Motor neuron (in vitro differentiated cells): ENCODE measurements around the gene MYBPC2. TPM values are rescaled to one million over a fixed set of nuclear protein-coding genes. Genes with fewer than 3 reads are reported as not detected.

Experiments
- ATAC-seq, 8 experiments: fragments of 200-7000 bp; cut with Tn5 transposase; replicated peaks in 6 of 8; 2 replicates each; pipeline ENCODE4 v1.8.0; 2021; ENCODE audit warnings: mild to moderate bottlenecking in 8 of 8, moderate library complexity in 8 of 8
- H3K27ac ChIP-seq, 2 donors: fragments of 250-450 bp; sonication (Bioruptor Pico); 2 replicates each; pipeline ENCODE4 v1.9.0; 2021; ENCODE audit warnings: antibody characterized with exemption in 2 of 2, mild to moderate bottlenecking in 2 of 2, moderate library complexity in 1 of 2
- H3K4me1 ChIP-seq, 2 donors: fragments of 250-450 bp; sonication (Bioruptor Pico); replicated peaks in 1 of 2; 2 replicates each; pipeline ENCODE4 v1.6.1; 2021; ENCODE audit warnings: antibody characterized with exemption in 2 of 2, mild to moderate bottlenecking in 2 of 2, moderate library complexity in 1 of 2
- H3K4me3 ChIP-seq, 5 donors: fragments of 250-450 bp; sonication (Bioruptor Pico); 2 replicates each; pipeline ENCODE4 v1.9.0; 2021; ENCODE audit warnings: antibody characterized with exemption in 5 of 5, mild to moderate bottlenecking in 5 of 5, moderate library complexity in 4 of 5
- WGBS, 10 experiments: fragments of 450-650 bp; shearing (Covaris generic); methylation state at CpG; one replicate each; pipeline ENCODE4 v1.0.0; 2022; 5-methylcytosine and 5-hydroxymethylcytosine counted together
- in situ Hi-C, 9 experiments: fragments of 400-800 bp; cut with MboI; loops; one replicate each; pipeline ENCODE4 v1.15.0; 2021; ENCODE audit warnings: low sequenced_read_pairs in 9 of 9, low pct_unique_long_range_greater_than_20kb in 2 of 9; ENCODE audit not compliant: unreplicated experiment in 9 of 9
- total RNA-seq, 8 experiments: library from RNA; unstranded; fragments of 300-600 nt; gene quantifications; 2 replicates each; pipeline versions ENCODE4 v1.2.3 to v1.2.4, GENCODE V29; 2022

The MYBPC2 gene
- total RNA-seq, 8 experiments from 2014 or later = 0.04 to 0.27 (median 0.11) TPM; not detected in 4

DNA sequence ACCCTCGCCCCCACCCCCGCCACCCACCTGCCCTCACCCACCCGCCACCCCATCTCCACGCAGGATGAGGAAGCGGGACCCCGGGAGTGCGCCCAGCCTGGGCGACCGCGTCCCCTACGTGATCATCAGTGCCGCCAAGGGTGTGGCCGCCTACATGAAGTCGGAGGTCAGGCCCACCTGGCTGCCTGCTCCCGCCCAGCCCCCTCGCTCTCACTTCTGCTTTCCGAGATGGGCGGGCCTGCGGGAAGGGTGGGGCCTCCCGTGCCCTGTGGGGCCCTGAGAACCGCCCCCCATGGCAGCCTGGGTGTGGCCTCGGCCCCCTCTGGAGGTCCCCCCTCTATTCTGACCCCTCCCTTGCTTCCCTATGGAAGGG is 17.0 kb upstream of the MYBPC2 start:
- Histone ChIP-seq H3K4me3 (no peak overlapping the region), H3K27ac (no peak overlapping the region), H3K4me1 (peaks cover 0 to 6% of the 10 kb centered on the region in 2 donors)
- in situ Hi-C loops = no loop called here
- ATAC-seq = no peak
- WGBS, 10 experiments = no CpG with 5 or more reads among the region's 22 CpGs

GRCh38 chr19:50416034-50416977 is 16.4 kb upstream of the MYBPC2 start:
- Histone ChIP-seq H3K27ac (no peak overlapping the region), H3K4me1 (peaks cover 0 to 6% of the 10 kb centered on the region in 2 donors), H3K4me3 (no peak overlapping the region)
- 20% methylated on average over 1 of the region's 35 CpGs; no CpG with 5 or more reads in 9 of the 10 experiments for WGBS, 10 experiments
- ATAC-seq = peak in 1 of 8 experiments; percentile 5
- in situ Hi-C loops = no loop called here

DNA sequence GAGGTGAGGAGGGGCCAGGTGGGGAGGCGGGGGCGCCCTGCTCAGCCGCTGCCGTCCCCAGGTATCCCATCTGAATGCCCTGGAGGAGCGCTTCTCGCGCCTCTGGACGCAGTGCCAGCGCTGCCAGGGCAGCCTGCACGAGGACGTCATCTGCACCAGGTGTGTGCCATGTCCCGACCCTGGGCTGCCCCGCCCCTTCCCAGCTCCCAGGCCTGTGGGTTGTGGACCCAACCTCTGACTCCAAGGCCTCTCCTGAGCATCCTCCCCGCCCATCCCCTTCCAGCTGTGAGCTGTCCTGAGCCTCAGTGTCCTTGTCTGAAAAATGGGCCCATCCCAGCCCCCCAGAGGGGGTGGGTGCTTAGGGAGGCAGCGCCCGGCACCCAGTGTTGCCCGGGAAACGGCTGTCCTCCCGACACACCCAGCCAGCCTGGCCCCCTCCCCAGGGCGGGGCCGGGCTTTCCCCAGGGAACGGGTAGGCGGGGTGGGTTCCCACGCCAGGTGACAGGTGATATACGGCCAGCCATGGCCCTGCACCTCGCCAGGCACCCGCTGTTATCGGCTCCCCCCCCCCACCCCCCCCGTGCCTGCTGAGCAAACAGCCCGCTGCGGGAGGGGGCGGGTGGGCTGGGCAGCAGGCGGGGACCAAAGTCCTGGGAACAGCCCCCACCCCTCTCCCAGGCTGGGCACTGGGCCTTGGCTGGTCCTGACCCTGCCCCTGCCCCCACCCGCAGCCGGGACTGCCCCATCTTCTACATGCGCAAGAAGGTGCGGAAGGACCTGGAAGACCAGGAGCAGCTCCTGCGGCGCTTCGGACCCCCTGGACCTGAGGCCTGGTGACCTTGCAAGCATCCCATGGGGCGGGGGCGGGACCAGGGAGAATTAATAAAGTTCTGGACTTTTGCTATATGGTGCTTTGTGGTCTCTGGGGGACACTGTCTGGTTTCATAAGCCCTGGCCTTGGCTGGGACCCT is 15.3 kb upstream of the MYBPC2 start:
- H3K27ac ChIP-seq = no peak overlapping the region
- in situ Hi-C loops = no loop called here
- no peak for ATAC-seq
- peaks cover 0 to 6% of the 10 kb centered on the region in 2 donors for H3K4me1 ChIP-seq
- H3K4me3 ChIP-seq = no peak overlapping the region
- WGBS, 10 experiments = 92% methylated on average over 2 of the region's 42 CpGs; no CpG with 5 or more reads in 9 of the 10 experiments

DNA sequence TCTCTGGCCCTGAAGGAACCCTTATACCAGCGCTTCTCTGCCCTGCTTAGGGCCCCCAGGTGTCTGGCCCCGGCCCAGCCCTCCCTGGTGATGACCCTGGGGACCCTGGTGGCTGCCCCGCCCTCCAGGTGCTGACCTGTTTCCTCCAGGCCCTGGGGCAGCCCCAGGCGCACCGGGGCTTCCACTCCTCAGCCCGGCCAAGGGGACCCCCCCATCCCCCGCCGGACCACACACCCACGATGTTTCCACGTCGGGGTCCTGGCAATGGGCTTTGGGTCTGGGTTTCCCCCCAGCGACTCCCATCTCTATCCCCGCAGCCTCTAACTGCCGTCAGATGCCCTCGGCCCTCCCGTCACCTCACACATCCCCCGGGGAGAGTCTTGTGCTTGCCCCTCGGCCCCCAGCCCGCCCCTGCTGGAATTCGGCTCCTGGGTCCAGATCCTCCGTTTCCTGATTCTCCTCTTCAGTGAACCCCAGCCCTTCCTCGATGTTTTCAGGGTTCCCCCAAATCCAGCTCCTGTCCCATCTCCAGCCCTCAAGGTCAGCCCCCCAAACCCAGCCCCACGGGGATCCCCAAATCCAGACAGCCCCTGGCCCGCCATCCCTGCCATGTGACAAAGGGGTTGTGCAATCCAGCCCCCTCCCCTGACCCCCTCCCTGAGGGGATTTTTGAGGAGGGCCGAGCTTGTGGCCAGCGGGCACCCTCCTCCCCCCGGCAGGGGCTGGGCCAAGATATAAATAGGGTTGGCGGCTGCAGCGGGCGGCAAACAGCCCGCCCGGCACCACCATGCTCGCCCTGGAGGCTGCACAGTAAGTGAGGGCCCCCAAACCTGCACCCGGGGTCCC is 14.3 kb upstream of the MYBPC2 start, which contains the start of gene SPIB:
Gene SPIB, plus strand, starts transcription at position 763 of the 846 bp plus-strand sequence. Its CDS starts 25 bp downstream, at position 788.
- 100% methylated on average over 1 of the region's 34 CpGs; no CpG with 5 or more reads in 9 of the 10 experiments for whole genome bisulfite sequencing, 10 experiments
- in situ Hi-C loops = no loop called here
- H3K4me3 ChIP-seq = no peak within 1 kb of the TSS

GRCh38 chr19:50419022-50419579 is 13.6 kb upstream of the MYBPC2 start:
- H3K27ac ChIP-seq = no peak overlapping the region
- peak in 2 of 8 experiments; percentile 18 to 20 for ATAC-seq
- H3K4me1 ChIP-seq = peaks cover 0 to 6% of the 10 kb centered on the region in 2 donors
- H3K4me3 ChIP-seq = no peak overlapping the region
- in situ Hi-C loops = no loop called here
- 5 to 30% (median 15%) methylated on average over 2 to 11 of the region's 14 CpGs for WGBS, 10 experiments

More for the DNA sequence above, 14.3 kb upstream of the MYBPC2 start, which contains the start of gene SPIB:
- ATAC-seq = peak in 1 of 8 experiments; percentile 7
- Histone ChIP-seq H3K4me1 (peaks cover 0 to 6% of the 10 kb centered on the region in 2 donors), H3K27ac (no peak within 1 kb of the TSS)

GRCh38 chr19:50419580-50420035 is 13.1 kb upstream of the MYBPC2 start:
- peaks cover 0 to 6% of the 10 kb centered on the region in 2 donors for H3K4me1 ChIP-seq
- in situ Hi-C loops = no loop called here
- WGBS, 10 experiments = 7 to 11% methylated on average over 2 to 3 of the region's 8 CpGs; no CpG with 5 or more reads in 8 of the 10 experiments
- ATAC-seq = no peak
- H3K4me3 ChIP-seq = no peak overlapping the region
- H3K27ac ChIP-seq = no peak overlapping the region

DNA sequence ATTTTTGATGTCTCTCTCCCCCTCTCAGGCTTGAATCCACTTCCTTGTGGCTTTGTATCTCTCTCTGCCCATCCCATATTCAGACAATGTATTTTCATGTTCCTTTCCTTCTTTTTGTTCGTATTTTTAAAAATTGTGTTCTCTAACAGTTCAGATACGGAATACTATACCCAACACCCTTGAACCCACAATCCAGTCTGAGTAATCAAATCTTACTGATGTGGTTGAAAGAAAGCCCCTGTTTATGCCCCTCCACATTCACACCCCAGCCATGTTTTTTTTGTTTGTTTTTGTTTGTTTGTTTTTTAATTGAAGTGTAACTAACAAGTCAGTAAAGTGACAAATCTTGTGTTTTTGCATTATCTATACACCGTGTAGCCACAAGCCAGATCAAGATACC is 12.6 kb upstream of the MYBPC2 start:
- no peak overlapping the region for H3K27ac ChIP-seq
- WGBS, 10 experiments = 13 to 80% (median 42%) methylated on average over 2 to 3 of the region's 3 CpGs; no CpG with 5 or more reads in 1 of the 10 experiments
- H3K4me1 ChIP-seq = peaks cover 0 to 6% of the 10 kb centered on the region in 2 donors
- H3K4me3 ChIP-seq = no peak overlapping the region
- in situ Hi-C loops = no loop called here
- no peak for ATAC-seq

GRCh38 chr19:50420808-50421207 is 11.9 kb upstream of the MYBPC2 start:
- in situ Hi-C loops = no loop called here
- Histone ChIP-seq H3K27ac (no peak overlapping the region), H3K4me3 (no peak overlapping the region), H3K4me1 (peaks cover 0 to 6% of the 10 kb centered on the region in 2 donors)
- 61 to 100% (median 92%) methylated on average over 1 to 3 of the region's 3 CpGs; no CpG with 5 or more reads in 5 of the 10 experiments for WGBS, 10 experiments
- ATAC-seq = no peak

DNA sequence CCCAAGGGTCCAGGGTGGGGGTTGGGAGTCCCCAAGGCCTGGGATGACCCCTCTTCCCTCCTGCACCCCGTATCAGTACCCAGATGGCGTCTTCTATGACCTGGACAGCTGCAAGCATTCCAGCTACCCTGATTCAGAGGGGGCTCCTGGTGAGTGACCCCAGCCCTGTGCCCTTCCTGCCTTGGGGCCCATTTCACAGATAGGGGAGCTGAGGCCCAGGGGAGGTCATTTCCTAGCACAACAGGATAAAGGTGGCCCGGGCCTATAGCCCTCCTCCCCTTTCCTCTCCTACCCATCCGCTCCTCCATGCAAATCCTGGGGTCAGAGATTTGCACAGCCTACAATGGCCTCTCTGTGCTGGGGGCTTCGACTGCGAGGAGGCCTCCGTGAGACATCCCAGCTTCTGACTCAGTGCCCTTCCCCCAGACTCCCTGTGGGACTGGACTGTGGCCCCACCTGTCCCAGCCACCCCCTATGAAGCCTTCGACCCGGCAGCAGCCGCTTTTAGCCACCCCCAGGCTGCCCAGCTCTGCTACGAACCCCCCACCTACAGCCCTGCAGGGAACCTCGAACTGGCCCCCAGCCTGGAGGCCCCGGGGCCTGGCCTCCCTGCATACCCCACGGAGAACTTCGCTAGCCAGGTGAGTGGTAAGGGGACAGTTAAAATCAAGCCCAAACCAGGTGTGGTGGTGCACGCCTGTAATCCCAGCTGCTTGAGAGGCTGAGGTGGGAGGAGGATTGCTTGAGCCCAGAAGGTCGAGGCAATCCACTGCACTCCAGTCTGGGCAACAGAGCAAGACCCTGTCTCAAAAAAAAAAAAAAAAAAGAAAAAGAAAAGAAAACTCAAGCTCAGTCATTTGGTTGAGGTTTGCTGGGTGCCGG is 10.1 kb upstream of the MYBPC2 start:
- 60 to 80% (median 60%) methylated on average over 1 of the region's 18 CpGs; no CpG with 5 or more reads in 7 of the 10 experiments for WGBS, 10 experiments
- in situ Hi-C loops = no loop called here
- no peak for ATAC-seq
- peaks cover 0 to 6% of the 10 kb centered on the region in 2 donors for H3K4me1 ChIP-seq
- no peak overlapping the region for H3K27ac ChIP-seq
- no peak overlapping the region for H3K4me3 ChIP-seq

DNA sequence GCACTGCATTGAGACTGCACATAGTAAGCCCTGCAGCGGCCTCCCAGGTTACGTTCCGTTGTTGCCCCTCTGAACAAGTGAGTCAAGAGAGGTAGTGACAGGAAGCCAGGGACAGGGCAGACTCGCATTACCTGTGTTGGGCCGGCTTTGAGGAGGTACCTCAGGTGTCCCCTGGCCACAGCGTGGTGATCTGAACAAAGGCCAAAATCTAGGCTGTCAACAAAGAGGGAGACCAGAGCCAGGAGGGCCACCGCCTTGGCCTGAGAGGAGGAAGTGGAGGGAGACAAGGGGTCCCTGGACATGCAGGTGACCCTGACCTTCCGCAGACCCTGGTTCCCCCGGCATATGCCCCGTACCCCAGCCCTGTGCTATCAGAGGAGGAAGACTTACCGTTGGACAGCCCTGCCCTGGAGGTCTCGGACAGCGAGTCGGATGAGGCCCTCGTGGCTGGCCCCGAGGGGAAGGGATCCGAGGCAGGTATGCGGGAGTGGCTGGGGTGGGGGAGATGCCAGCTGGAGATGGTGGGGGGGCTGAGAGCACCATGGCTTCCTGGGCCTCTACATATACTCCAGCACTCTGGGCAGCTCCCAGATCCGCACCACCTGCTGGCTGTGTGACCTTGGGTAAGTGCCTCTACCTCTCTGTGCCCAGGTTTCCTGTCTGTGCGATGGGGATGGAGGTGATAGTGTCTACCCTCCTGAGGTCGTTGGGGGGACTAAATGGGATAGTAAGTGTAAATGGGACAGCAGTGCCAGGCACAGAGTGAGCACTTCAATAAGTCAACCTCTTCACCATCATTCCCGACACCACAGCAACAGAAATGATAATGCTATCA is 9.2 kb upstream of the MYBPC2 start:
- in situ Hi-C loops = no loop called here

More for the DNA sequence above, 9.2 kb upstream of the MYBPC2 start:
- no peak for ATAC-seq
- WGBS, 10 experiments = 40 to 100% (median 80%) methylated on average over 1 to 5 of the region's 22 CpGs; no CpG with 5 or more reads in 4 of the 10 experiments
- Histone ChIP-seq H3K4me1 (peaks cover 4 to 12% of the 10 kb centered on the region in 2 donors), H3K4me3 (no peak overlapping the region), H3K27ac (no peak overlapping the region)
